ENCODE results near the gene POLE3.
"Not testable (repeated sequence)": the region's sequence is repeated elsewhere in the genome, so short reads cannot be mapped to it uniquely, and the experiment has no call there.

POLE3 gene

GRCh38 chr9:113387560-113388230, 22.8 kb downstream of the POLE3 start:
- Histone ChIP-seq H3K4me3 (ENCODE audit: low read length) (no peak overlapping the region), H3K4me2 (ENCODE audit: low read length) (no peak overlapping the region), H3K36me3 (ENCODE audit: insufficient read depth, low read length) (peaks cover 33% of the 10 kb centered on the region)

GRCh38 chr9:113386571-113387393, 23.7 kb downstream of the POLE3 start:
- Histone ChIP-seq H3K27me3 (ENCODE audit: control insufficient read depth, insufficient read depth, low read length) (no peaks in the 10 kb centered on the region), H3K4me1 (ENCODE audit: control insufficient read depth, insufficient read depth, low read length) (no peaks in the 10 kb centered on the region), H3K9me3 (replicated peaks; ENCODE audit: low read length) (no peaks in the 10 kb centered on the region), H3K4me2 (ENCODE audit: low read length) (no peak overlapping the region), H3K9ac (ENCODE audit: low read depth, low read length) (no peak overlapping the region), H3K4me3 (ENCODE audit: low read length) (no peak overlapping the region), H3K36me3 (ENCODE audit: insufficient read depth, low read length) (peaks cover 30% of the 10 kb centered on the region)

More at GRCh38 chr9:113387560-113388230, 22.8 kb downstream of the POLE3 start:
- Histone ChIP-seq H3K27me3 (ENCODE audit: control insufficient read depth, insufficient read depth, low read length) (no peaks in the 10 kb centered on the region), H3K9ac (ENCODE audit: low read depth, low read length) (no peak overlapping the region), H3K9me3 (replicated peaks; ENCODE audit: low read length) (no peaks in the 10 kb centered on the region), H3K4me1 (ENCODE audit: control insufficient read depth, insufficient read depth, low read length) (no peaks in the 10 kb centered on the region)

GRCh38 chr9:113381909-113382411, 28.5 kb downstream of the POLE3 start:
- no peaks in the 10 kb centered on the region for H3K36me3 ChIP-seq (ENCODE audit: insufficient read depth, low read length)
- no peaks in the 10 kb centered on the region for H3K27me3 ChIP-seq (ENCODE audit: control insufficient read depth, insufficient read depth, low read length)
- peaks cover 3% of the 10 kb centered on the region for H3K4me1 ChIP-seq (ENCODE audit: control insufficient read depth, insufficient read depth, low read length)
- no peak overlapping the region for H3K4me3 ChIP-seq (ENCODE audit: low read length)
- H3K9me3 ChIP-seq (replicated peaks; ENCODE audit: low read length): no peaks in the 10 kb centered on the region
- no peak overlapping the region for H3K9ac ChIP-seq (ENCODE audit: low read depth, low read length)
- no peak overlapping the region for H3K4me2 ChIP-seq (ENCODE audit: low read length)

- not testable (repeated sequence) for H3K36me3 ChIP-seq (ENCODE audit: insufficient read depth, low read length); H3K4me2 ChIP-seq (ENCODE audit: low read length); H3K27me3 ChIP-seq (ENCODE audit: control insufficient read depth, insufficient read depth, low read length); H3K4me1 ChIP-seq (ENCODE audit: control insufficient read depth, insufficient read depth, low read length); H3K9ac ChIP-seq (ENCODE audit: low read depth, low read length); H3K4me3 ChIP-seq (ENCODE audit: low read length); H3K9me3 ChIP-seq (replicated peaks; ENCODE audit: low read length)
Measured at GRCh38 chr9:113381441-113381840, 29.0 kb downstream of the POLE3 start.

GRCh38 chr9:113380869-113381378, 29.6 kb downstream of the POLE3 start:
- H3K9me3 ChIP-seq (replicated peaks; ENCODE audit: low read length): no peaks in the 10 kb centered on the region
- no peaks in the 10 kb centered on the region for H3K27me3 ChIP-seq (ENCODE audit: control insufficient read depth, insufficient read depth, low read length)
- no peak overlapping the region for H3K4me3 ChIP-seq (ENCODE audit: low read length)
- no peaks in the 10 kb centered on the region for H3K36me3 ChIP-seq (ENCODE audit: insufficient read depth, low read length)
- no peak overlapping the region for H3K9ac ChIP-seq (ENCODE audit: low read depth, low read length)
- H3K4me2 ChIP-seq (ENCODE audit: low read length): no peak overlapping the region
- H3K4me1 ChIP-seq (ENCODE audit: control insufficient read depth, insufficient read depth, low read length): peaks cover 3% of the 10 kb centered on the region

GRCh38 chr9:113379829-113380210, 30.7 kb downstream of the POLE3 start:
- H3K4me1 ChIP-seq (ENCODE audit: control insufficient read depth, insufficient read depth, low read length); H3K9me3 ChIP-seq (replicated peaks; ENCODE audit: low read length); H3K36me3 ChIP-seq (ENCODE audit: insufficient read depth, low read length); H3K9ac ChIP-seq (ENCODE audit: low read depth, low read length); H3K4me3 ChIP-seq (ENCODE audit: low read length); H3K27me3 ChIP-seq (ENCODE audit: control insufficient read depth, insufficient read depth, low read length); H3K4me2 ChIP-seq (ENCODE audit: low read length): not testable (repeated sequence)

- H3K9me3 ChIP-seq (replicated peaks; ENCODE audit: low read length); H3K36me3 ChIP-seq (ENCODE audit: insufficient read depth, low read length); H3K4me2 ChIP-seq (ENCODE audit: low read length); H3K27me3 ChIP-seq (ENCODE audit: control insufficient read depth, insufficient read depth, low read length); H3K9ac ChIP-seq (ENCODE audit: low read depth, low read length); H3K4me1 ChIP-seq (ENCODE audit: control insufficient read depth, insufficient read depth, low read length); H3K4me3 ChIP-seq (ENCODE audit: low read length): not testable (repeated sequence)
Measured at GRCh38 chr9:113379094-113379828, 31.2 kb downstream of the POLE3 start.

- Histone ChIP-seq H3K36me3 (ENCODE audit: insufficient read depth, low read length) (peaks cover 7% of the 10 kb centered on the region), H3K9ac (ENCODE audit: low read depth, low read length) (peak within 1 kb of the TSS; percentile 82), H3K27me3 (ENCODE audit: control insufficient read depth, insufficient read depth, low read length) (no peaks in the 10 kb centered on the region), H3K4me2 (ENCODE audit: low read length) (peak within 1 kb of the TSS; percentile 97), H3K9me3 (replicated peaks; ENCODE audit: low read length) (no peaks in the 10 kb centered on the region), H3K4me1 (ENCODE audit: control insufficient read depth, insufficient read depth, low read length) (peaks cover 6% of the 10 kb centered on the region), H3K4me3 (ENCODE audit: low read length) (peak within 1 kb of the TSS; percentile 97)
Measured at GRCh38 chr9:113376634-113377567, 33.6 kb downstream of the POLE3 start, which contains the start of gene HDHD3. Gene HDHD3 (minus strand): TSS chr9:113376986. CDS start chr9:113374354, 2,632 bp downstream.

- Histone ChIP-seq H3K36me3 (ENCODE audit: insufficient read depth, low read length) (peaks cover 7% of the 10 kb centered on the region), H3K4me3 (ENCODE audit: low read length) (no peak overlapping the region), H3K4me2 (ENCODE audit: low read length) (no peak overlapping the region), H3K27me3 (ENCODE audit: control insufficient read depth, insufficient read depth, low read length) (no peaks in the 10 kb centered on the region), H3K9me3 (replicated peaks; ENCODE audit: low read length) (no peaks in the 10 kb centered on the region), H3K4me1 (ENCODE audit: control insufficient read depth, insufficient read depth, low read length) (peaks cover 6% of the 10 kb centered on the region), H3K9ac (ENCODE audit: low read depth, low read length) (no peak overlapping the region)
Measured at GRCh38 chr9:113375057-113376023, 35.1 kb downstream of the POLE3 start.
